Endothelial cell of umbilical vein (primary cell): ENCODE measurements around the gene GCM1. TPM values are rescaled to one million over a fixed set of nuclear protein-coding genes. Genes with fewer than 3 reads are reported as not detected.
A peak's percentile ranks its signal among the peaks of the same experiment; 100 is the strongest.

Source experiments
- BruUV-seq: library from RNA; stranded (reverse); fragments of 400-500 nt; replicated peaks from 2 replicates; lab custom pipeline; 2021; lab: Mats Ljungman, UMichigan
- CTCF ChIA-PET: fragments of 300-600, 350-600 bp; sonication (Branson Sonifier 250); formaldehyde crosslinking; loops from one replicate; lab custom pipeline; 2021; ENCODE audit warnings: antibody characterized with exemption, inconsistent platforms; lab: Charles Lee
- POLR2A ChIA-PET: fragments of 300-600, 350-600 bp; sonication (Branson Sonifier 250); formaldehyde crosslinking; loops from one replicate; lab custom pipeline; 2021; ENCODE audit warnings: antibody characterized with exemption, inconsistent platforms; lab: Charles Lee
- DNase-seq: peaks from one replicate; pipeline ENCODE4 v3.0.0-alpha.2; 2011; ENCODE audit warnings: low read depth, low spot score
- FAIRE-seq: peaks from 2 replicates; lab custom pipeline; 2011; peaks lifted over from hg19 to GRCh38; lab: Jason Lieb, UNC
- H2AFZ ChIP-seq: 2 replicates; pipeline ENCODE4 v1.6.0; 2012; ENCODE audit warnings: low read depth, low read length, control low read depth, inconsistent platforms
- H3K27ac ChIP-seq: 2 replicates; pipeline ENCODE4 v1.5.1; 2011; ENCODE audit warnings: low read depth, mild to moderate bottlenecking, control low read depth, low read length, moderate library complexity; ENCODE audit not compliant: insufficient read depth
- H3K27me3 ChIP-seq, 2 experiments: 2 replicates each; pipeline versions ENCODE4 v1.6.0 to v1.6.1; 2011; ENCODE audit warnings: low read length in 2 of 2, mixed read lengths in 1 of 2; ENCODE audit not compliant: control insufficient read depth in 2 of 2, insufficient read depth in 2 of 2
- H3K36me3 ChIP-seq, 2 experiments: 2 replicates in 1 of 2; 3 replicates in 1 of 2; pipeline ENCODE4 v1.5.1; 2011; ENCODE audit warnings: low read length in 2 of 2, mild to moderate bottlenecking in 1 of 2, moderate library complexity in 1 of 2; ENCODE audit not compliant: control insufficient read depth in 2 of 2, insufficient read depth in 2 of 2; ENCODE audit errors: extremely low read depth in 1 of 2
- H3K4me1 ChIP-seq: 3 replicates; pipeline ENCODE4 v1.5.1; 2011; ENCODE audit warnings: mild to moderate bottlenecking, low read length; ENCODE audit not compliant: control insufficient read depth, insufficient read depth; ENCODE audit errors: extremely low read depth
- H3K4me2 ChIP-seq: 2 replicates; pipeline ENCODE4 v1.6.1; 2011; ENCODE audit warnings: low read length, control low read depth, mixed read lengths; ENCODE audit not compliant: insufficient read depth
- H3K4me3 ChIP-seq, 3 experiments: fragments of 200-600 bp in 1 of 3; sonication (generic), shearing (Covaris generic) in 1 of 3; replicated peaks in 1 of 3; 2 replicates each; pipeline ENCODE4 v1.5.1; 2011 to 2016; ENCODE audit warnings: control low read depth in 3 of 3, low read length in 3 of 3, mild to moderate bottlenecking in 2 of 3, inconsistent platforms in 1 of 3, low read depth in 1 of 3, moderate library complexity in 1 of 3; ENCODE audit not compliant: insufficient read depth in 1 of 3
- H3K79me2 ChIP-seq: 2 replicates; pipeline ENCODE4 v1.6.0; 2012; ENCODE audit warnings: low read length, inconsistent platforms; ENCODE audit not compliant: control insufficient read depth, insufficient read depth
- H3K9ac ChIP-seq: replicated peaks from 2 replicates; pipeline ENCODE3; 2011; ENCODE audit warnings: low read length, control low read depth; ENCODE audit not compliant: insufficient read depth; ENCODE audit errors: extremely low read depth
- H3K9me1 ChIP-seq: replicated peaks from 3 replicates; pipeline ENCODE4 v1.6.0; 2011; ENCODE audit warnings: mild to moderate bottlenecking, low read length; ENCODE audit not compliant: control insufficient read depth, insufficient read depth; ENCODE audit errors: extremely low read depth
- H3K9me3 ChIP-seq: replicated peaks from 2 replicates; pipeline ENCODE4 v1.5.1; 2012; ENCODE audit warnings: low read length, inconsistent platforms; ENCODE audit not compliant: control insufficient read depth, insufficient read depth
- H4K20me1 ChIP-seq: replicated peaks from 2 replicates; pipeline ENCODE3; 2011; ENCODE audit warnings: mild to moderate bottlenecking, low read length; ENCODE audit not compliant: control insufficient read depth, insufficient read depth; ENCODE audit errors: extremely low read depth
- CTCF ChIP-seq, 2 donors: IDR thresholded peaks; 1 replicate in 1 of 2; 2 replicates in 1 of 2; pipeline ENCODE4 v1.5.1; 2011; ENCODE audit warnings: low read length in 2 of 2, mild to moderate bottlenecking in 2 of 2, moderate library complexity in 2 of 2, control low read depth in 1 of 2, inconsistent platforms in 1 of 2, low read depth in 1 of 2; ENCODE audit not compliant: insufficient read depth in 1 of 2; ENCODE audit errors: extremely low read depth in 1 of 2
- FOS ChIP-seq: IDR thresholded peaks from 2 replicates; pipeline ENCODE4 v1.6.1; 2011; ENCODE audit warnings: mild to moderate bottlenecking, low read length, moderate library complexity, borderline replicate concordance; ENCODE audit not compliant: insufficient read depth
- JUN ChIP-seq: IDR thresholded peaks from 2 replicates; pipeline ENCODE4 v1.6.1; 2011; ENCODE audit warnings: borderline replicate concordance, low read depth; ENCODE audit not compliant: insufficient read length, insufficient read depth
- MAX ChIP-seq: IDR thresholded peaks from 2 replicates; pipeline ENCODE4 v1.6.1; 2011; ENCODE audit not compliant: insufficient read depth, insufficient read length
- MYC ChIP-seq: IDR thresholded peaks from one replicate; pipeline ENCODE4 v1.6.1; 2011; ENCODE audit warnings: mild to moderate bottlenecking, low read depth, low read length
- POLR2A ChIP-seq: IDR thresholded peaks from 2 replicates; pipeline ENCODE4 v1.6.1; 2012; ENCODE audit warnings: low read depth, mild to moderate bottlenecking, control low read depth, low read length
- POLR2AphosphoS5 ChIP-seq: IDR thresholded peaks from 2 replicates; pipeline ENCODE4 v1.6.1; 2012; ENCODE audit warnings: low read depth, mild to moderate bottlenecking, control low read depth, low read length, moderate library complexity; ENCODE audit not compliant: insufficient read depth
- dilution Hi-C: fragments of 300-500 bp; cut with MboI; formaldehyde crosslinking; loops from one replicate; pipeline ENCODE4 v1.15.0; 2019; ENCODE audit warnings: low sequenced_read_pairs; ENCODE audit not compliant: extremely low pct_ligation_motif_present
- intact Hi-C: fragments of 100-400 bp; cut with micrococcal nuclease; formaldehyde crosslinking; loops from one replicate; pipeline ENCODE4 v1.10.0; 2022
- polyA plus RNA-seq, 4 experiments: library from polyadenylated mRNA; depleted of rRNA in 3 of 4; stranded (reverse) in 3 of 4; unstranded in 1 of 4; fragments of >200 nt; gene quantifications; 2 replicates each; pipeline versions ENCODE4 v1.2.1 to v1.2.3, GENCODE V29; 2011 to 2012; ENCODE audit warnings: missing spikeins in 1 of 4
- total RNA-seq: library from RNA; stranded (reverse); gene quantifications from 2 replicates; pipeline ENCODE4 v1.2.3, GENCODE V29; 2021

GCM1 gene
- total and polyA plus RNA-seq, 2 donors (not counting 3 experiments of a cell fraction or from before 2014, with no cell fraction given): not detected

- Histone ChIP-seq H3K79me2 (no peaks in the 10 kb centered on the region), H3K27me3 (no peaks in the 10 kb centered on the region), H3K4me2 (no peak overlapping the region), H4K20me1 (no peaks in the 10 kb centered on the region), H2AFZ (no peak overlapping the region), H3K4me3 (no peak overlapping the region), H3K27ac (no peak overlapping the region), H3K36me3 (peaks cover 7% of the 10 kb centered on the region in 2 experiments), H3K9me1 (no peaks in the 10 kb centered on the region), H3K9me3 (no peaks in the 10 kb centered on the region), H3K4me1 (no peaks in the 10 kb centered on the region), H3K9ac (no peak overlapping the region)
- BruUV-seq: no TSS peak
- dilution Hi-C loops (no loop called here), intact Hi-C loops (loop anchor here (10.0 kb wide), 1 partner anchor 381 kb away; no protein-coding TSS in a partner anchor)
- FAIRE-seq (no peak), DNase-seq (peak; percentile 18)
- TF ChIP-seq POLR2A (no peak), MYC (no peak), FOS (no peak), JUN (no peak), MAX (no peak), POLR2AphosphoS5 (no peak), CTCF (IDR thresholded peaks at IDR 0.05; ENCODE audit: extremely low read depth in 1 of 2, insufficient read depth in 1 of 2, low read depth in 1 of 2, low read length in 2 of 2) (no peak)
- POLR2A ChIA-PET: no interaction called here
- CTCF ChIA-PET: interaction anchor here (0.7 to 2.2 kb wide), 2 partner anchors 66 to 381 kb away, joined by 3 to 11 read pairs; no protein-coding TSS in a partner anchor
These were observed 44.5 kb downstream of the GCM1 start for GRCh38 chr6:53103993-53104675.
